A549 treated with CORT108297 at 1 μM for 4 hours (cell line): Measurements from ENCODE around the gene SLC16A4. TPM values are rescaled to one million over a fixed set of nuclear protein-coding genes. Genes with fewer than 3 reads are reported as not detected.

Source experiments
- total RNA-seq: library from RNA; stranded (reverse); fragments of 200-300 nt; extraction: Qiagen RNA extraction; gene quantifications from 5 replicates; pipeline ENCODE4 v1.2.3, GENCODE V29; 2022

The SLC16A4 gene
- 29.1 to 40.0 TPM (median 36.7 TPM) in 5 replicates for total RNA-seq

GRCh38 chr1:110390692-110391245, at the start of gene SLC16A4:
Gene SLC16A4, minus strand, starts transcription at chr1:110391026. Its CDS starts 1,703 bp downstream, at chr1:110389323.

GRCh38 chr1:110407260-110408210, 16.7 kb upstream of the SLC16A4 start, which contains the start of gene LAMTOR5:
Gene LAMTOR5, minus strand, starts transcription at chr1:110407694. Its CDS starts 74 bp downstream, at chr1:110407620.

GRCh38 chr1:110338886-110339406, 51.9 kb downstream of the SLC16A4 start, which contains the start of gene RBM15:
Gene RBM15, plus strand, starts transcription at chr1:110339377. Its CDS starts 29 bp downstream, at chr1:110339406.

Other genes with a start within 250 kb of the SLC16A4 start
- gene SLC6A17, start 240.5 kb downstream of the SLC16A4 start, total RNA-seq: 4.6 to 7.0 TPM (median 5.8 TPM) in 5 replicates
- gene KCNC4, start 180.7 kb downstream of the SLC16A4 start, total RNA-seq: 2.5 to 4.4 TPM (median 3.9 TPM) in 5 replicates
- 7.9 to 9.5 TPM (median 8.0 TPM) in 5 replicates for gene RBM15, start 51.6 kb downstream of the SLC16A4 start, total RNA-seq
- gene LAMTOR5, start 16.7 kb upstream of the SLC16A4 start, total RNA-seq: 180 to 203 TPM (median 191 TPM) in 5 replicates
- not detected in 5 replicates for gene PROK1, start 60.1 kb upstream of the SLC16A4 start, total RNA-seq
- gene KCNA10, start 128.1 kb upstream of the SLC16A4 start, total RNA-seq: not detected in 5 replicates
- gene KCNA2, start 215.3 kb upstream of the SLC16A4 start, total RNA-seq: 0.02 to 0.13 TPM (median 0.02 TPM) in 5 replicates